KOPT-K1 (cell line): ENCODE measurements around the gene TUFM.
"Not testable (repeated sequence)": the region's sequence is repeated elsewhere in the genome, so short reads cannot be mapped to it uniquely, and the experiment has no call there.

Experiments used
- H3K27ac ChIP-seq: fragments of 200-600 bp; sonication (generic); 2 replicates; pipeline ENCODE4 v1.5.1; 2016; ENCODE audit warnings: antibody characterized with exemption, mild to moderate bottlenecking, low read depth, low read length; ENCODE audit not compliant: poor library complexity, severe bottlenecking
- H3K36me3 ChIP-seq: fragments of 200-600 bp; sonication (generic); 2 replicates; pipeline ENCODE4 v1.5.1; 2017; ENCODE audit warnings: antibody characterized with exemption, mild to moderate bottlenecking, low read length, moderate library complexity; ENCODE audit not compliant: insufficient read depth
- H3K9me3 ChIP-seq: fragments of 200-600 bp; sonication (generic); 2 replicates; pipeline ENCODE4 v1.5.1; 2017; ENCODE audit warnings: antibody characterized with exemption, low read length, mild to moderate bottlenecking; ENCODE audit not compliant: insufficient read depth, poor library complexity, severe bottlenecking

The TUFM gene

DNA sequence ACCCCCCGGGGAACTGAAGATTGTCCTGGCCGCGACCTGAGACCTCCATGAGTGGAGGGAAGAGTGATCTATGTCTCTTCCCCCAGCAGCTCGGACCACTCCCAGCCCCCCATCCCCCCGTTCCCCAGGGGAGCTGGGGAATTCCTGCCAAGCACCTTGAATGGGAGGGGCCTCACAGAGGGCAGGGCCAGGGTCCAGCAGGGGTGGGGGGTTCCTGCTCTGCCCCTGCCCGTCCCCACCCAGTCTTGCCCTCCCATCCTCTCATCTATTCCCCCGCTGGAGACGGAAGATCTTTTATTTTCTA is 9.4 kb downstream of the TUFM start:
- H3K9me3 ChIP-seq: no peaks in the 10 kb centered on the region
- H3K27ac ChIP-seq: no peak overlapping the region
- peaks cover 90% of the 10 kb centered on the region for H3K36me3 ChIP-seq

GRCh38 chr16:28835864-28836760 is 10.0 kb downstream of the TUFM start:
- H3K36me3 ChIP-seq: peaks cover 92% of the 10 kb centered on the region
- no peak overlapping the region for H3K27ac ChIP-seq
- H3K9me3 ChIP-seq: no peaks in the 10 kb centered on the region

DNA sequence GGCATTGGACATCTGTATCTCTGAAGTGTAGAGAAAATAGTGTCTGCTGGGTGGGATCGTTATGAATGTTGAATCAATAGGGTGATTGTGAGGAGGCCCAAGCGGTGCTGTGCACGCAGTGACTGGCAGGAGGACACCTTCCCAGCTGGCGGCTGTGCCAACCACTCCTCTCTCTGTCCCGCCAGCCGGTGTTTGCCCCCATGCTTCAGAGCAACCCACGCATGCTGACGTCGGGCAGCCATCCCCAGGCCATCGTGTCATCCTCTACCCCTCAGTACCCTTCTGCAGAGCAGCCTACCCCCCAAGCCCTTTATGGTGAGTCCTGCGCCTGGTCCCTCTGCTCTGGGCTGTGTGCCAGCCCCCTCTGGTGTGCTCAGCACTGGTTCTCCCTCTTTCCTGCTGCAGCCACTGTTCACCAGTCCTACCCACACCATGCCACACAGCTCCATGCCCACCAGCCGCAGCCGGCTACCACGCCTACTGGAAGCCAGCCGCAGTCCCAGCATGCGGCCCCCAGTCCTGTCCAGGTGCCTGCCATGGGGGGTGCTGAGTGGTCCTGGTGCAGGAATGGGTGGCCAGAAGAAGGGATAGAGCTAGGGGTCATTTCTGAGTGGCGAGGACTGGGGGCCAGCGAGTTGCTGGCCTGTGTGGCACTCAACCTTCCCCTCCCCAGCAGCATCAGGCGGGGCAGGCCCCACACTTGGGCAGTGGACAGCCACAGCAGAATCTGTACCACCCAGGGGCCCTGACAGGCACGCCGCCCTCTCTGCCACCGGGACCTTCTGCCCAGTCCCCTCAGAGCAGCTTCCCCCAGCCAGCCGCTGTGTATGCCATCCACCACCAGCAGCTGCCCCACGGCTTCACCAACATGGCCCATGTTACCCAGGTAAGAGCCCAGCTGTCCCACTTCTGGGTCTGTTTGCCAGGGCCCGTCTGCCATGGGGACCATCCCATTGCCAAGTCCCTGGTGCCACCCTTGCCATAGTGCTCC is 11.0 kb downstream of the TUFM start:
- Histone ChIP-seq H3K36me3 (peaks cover 100% of the 10 kb centered on the region), H3K9me3 (no peaks in the 10 kb centered on the region), H3K27ac (no peak overlapping the region)

GRCh38 chr16:28834349-28834748 is 11.8 kb downstream of the TUFM start:
- H3K9me3 ChIP-seq: no peaks in the 10 kb centered on the region
- no peak overlapping the region for H3K27ac ChIP-seq
- H3K36me3 ChIP-seq: peaks cover 100% of the 10 kb centered on the region

GRCh38 chr16:28830531-28830930 is 15.6 kb downstream of the TUFM start:
- Histone ChIP-seq H3K9me3 (no peaks in the 10 kb centered on the region), H3K27ac (no peak overlapping the region), H3K36me3 (peaks cover 100% of the 10 kb centered on the region)

DNA sequence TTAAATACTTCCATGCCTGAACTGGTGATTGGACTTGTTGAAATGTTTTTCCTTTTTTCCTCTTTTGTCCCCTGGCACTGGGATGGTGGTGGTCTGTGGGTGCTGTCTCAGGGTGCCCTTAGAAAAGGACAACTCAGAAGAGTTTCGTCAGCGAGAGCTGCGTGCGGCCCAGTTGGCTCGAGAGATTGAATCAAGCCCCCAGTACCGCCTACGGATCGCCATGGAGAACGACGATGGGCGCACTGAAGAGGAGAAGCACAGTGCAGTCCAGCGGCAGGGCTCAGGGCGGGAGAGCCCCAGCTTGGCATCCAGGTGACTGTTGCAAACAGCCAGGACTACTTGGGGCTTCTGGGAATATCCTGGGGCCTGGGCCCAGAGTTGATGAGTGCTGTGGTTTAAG is 16.4 kb downstream of the TUFM start:
- no peak overlapping the region for H3K27ac ChIP-seq
- peaks cover 100% of the 10 kb centered on the region for H3K36me3 ChIP-seq
- H3K9me3 ChIP-seq: no peaks in the 10 kb centered on the region

GRCh38 chr16:28826141-28826540 is 20.0 kb downstream of the TUFM start:
- no peak overlapping the region for H3K27ac ChIP-seq
- no peaks in the 10 kb centered on the region for H3K9me3 ChIP-seq
- H3K36me3 ChIP-seq: peaks cover 68% of the 10 kb centered on the region

DNA sequence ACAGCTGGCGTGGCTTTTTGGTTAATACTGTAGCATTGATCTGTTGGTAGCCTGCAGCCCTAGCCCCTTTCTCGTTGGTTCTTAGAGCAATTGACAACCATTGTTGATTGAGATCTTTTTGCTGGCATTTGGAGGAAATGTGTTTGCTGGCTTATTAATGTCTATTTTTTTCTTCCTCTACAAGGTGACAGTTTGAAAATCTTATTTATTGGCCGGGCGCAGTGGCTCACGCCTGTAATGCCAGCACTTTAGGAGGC is 21.5 kb downstream of the TUFM start:
- Histone ChIP-seq H3K36me3 (peaks cover 62% of the 10 kb centered on the region), H3K9me3 (no peaks in the 10 kb centered on the region), H3K27ac (peak overlapping the region; percentile 100)

GRCh38 chr16:28823873-28824716 is 22.1 kb downstream of the TUFM start:
- peaks cover 57% of the 10 kb centered on the region for H3K36me3 ChIP-seq
- peak overlapping the region; percentile 100 for H3K27ac ChIP-seq

DNA sequence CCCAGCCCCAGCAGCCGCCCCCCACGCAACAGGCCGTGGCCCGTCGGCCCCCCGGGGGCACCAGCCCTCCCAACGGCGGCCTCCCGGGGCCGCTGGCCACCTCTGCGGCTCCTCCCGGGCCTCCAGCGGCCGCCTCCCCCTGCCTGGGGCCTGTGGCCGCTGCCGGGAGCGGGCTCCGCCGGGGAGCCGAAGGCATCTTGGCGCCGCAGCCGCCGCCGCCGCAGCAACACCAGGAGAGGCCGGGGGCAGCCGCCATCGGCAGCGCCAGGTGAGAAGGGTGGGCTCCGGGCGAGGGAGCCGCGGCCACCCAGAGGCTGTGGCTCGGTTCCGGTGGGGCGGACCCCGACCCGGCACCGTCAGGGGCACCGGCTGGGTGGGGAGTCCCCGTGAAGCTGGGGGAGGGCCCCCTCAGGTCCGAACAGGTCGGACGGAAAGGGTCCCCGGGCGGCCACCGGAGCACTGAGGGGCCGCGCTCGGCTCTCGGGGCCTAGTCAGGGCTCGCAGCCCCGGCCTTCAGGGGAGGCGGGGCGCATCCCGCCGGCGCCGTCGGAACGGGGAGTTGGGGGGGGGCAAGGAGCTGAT is 22.8 kb downstream of the TUFM start:
- Histone ChIP-seq H3K27ac (peak overlapping the region; percentile 100), H3K36me3 (peaks cover 50% of the 10 kb centered on the region), H3K9me3 (no peaks in the 10 kb centered on the region)

More at GRCh38 chr16:28823873-28824716, 22.1 kb downstream of the TUFM start:
- no peaks in the 10 kb centered on the region for H3K9me3 ChIP-seq

GRCh38 chr16:28822520-28823290 is 23.4 kb downstream of the TUFM start, which contains the start of gene ATXN2L:
TSS of gene ATXN2L (plus strand) at chr16:28822999. CDS start at chr16:28823260, 261 bp downstream.
- peak within 1 kb of the TSS; percentile 100 for H3K27ac ChIP-seq
- H3K36me3 ChIP-seq: peaks cover 43% of the 10 kb centered on the region
- H3K9me3 ChIP-seq: no peaks in the 10 kb centered on the region

- peaks cover 36% of the 10 kb centered on the region for H3K36me3 ChIP-seq
- H3K9me3 ChIP-seq: no peaks in the 10 kb centered on the region
- peak overlapping the region; percentile 100 for H3K27ac ChIP-seq
Observed at GRCh38 chr16:28821874-28822519, 24.2 kb downstream of the TUFM start.

DNA sequence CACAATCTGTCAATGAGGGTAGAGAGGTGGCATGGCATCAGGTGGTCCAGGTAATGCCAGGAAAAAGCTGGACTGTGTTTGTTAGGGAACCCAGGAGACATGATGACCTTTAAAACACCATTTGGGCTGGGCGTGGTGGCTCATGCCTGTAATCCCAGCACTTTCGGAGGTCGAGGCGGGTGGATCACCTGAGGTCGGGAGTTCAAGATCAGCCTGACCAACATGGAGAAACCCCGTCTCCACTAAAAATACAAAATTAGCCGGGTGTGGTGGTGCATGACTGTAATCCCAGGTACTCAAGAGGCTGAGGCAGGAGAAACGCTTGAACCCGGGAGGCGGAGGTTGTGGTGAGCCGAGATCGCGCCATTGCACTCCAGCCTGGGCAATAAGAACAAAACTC is 25.6 kb downstream of the TUFM start:
- H3K27ac ChIP-seq, H3K9me3 ChIP-seq: not testable (repeated sequence)
- H3K36me3 ChIP-seq: peaks cover 22% of the 10 kb centered on the region
